GM10248 (cell line): ENCODE measurements around the gene DDX11.
"Not testable (repeated sequence)": the region's sequence is repeated elsewhere in the genome, so short reads cannot be mapped to it uniquely, and the experiment has no call there.

Source experiments
- CTCF ChIA-PET: fragments of 300-600 bp; sonication (Branson Sonifier 250); formaldehyde crosslinking; extraction: SDS; loops from one replicate; lab custom pipeline; 2021; ENCODE audit warnings: antibody characterized with exemption; lab: Yijun Ruan, JAX
- POLR2A ChIA-PET: fragments of 350-650 bp; sonication (Branson Sonifier 250); formaldehyde crosslinking; extraction: SDS; loops from one replicate; lab custom pipeline; 2020; ENCODE audit warnings: antibody characterized with exemption; lab: Yijun Ruan, JAX
- DNase-seq: peaks from one replicate; pipeline ENCODE4 v3.0.0; 2012; ENCODE audit errors: extremely low spot score
- CTCF ChIP-seq: IDR thresholded peaks from 2 replicates; pipeline ENCODE4 v1.5.1; 2012; ENCODE audit warnings: mild to moderate bottlenecking, low read depth; ENCODE audit errors: extremely low read depth, missing control alignments, control extremely low read depth

The DDX11 gene

GRCh38 chr12:31099434-31099833 lies 25.8 kb downstream of the DDX11 start:
- DNase-seq, POLR2A ChIA-PET, CTCF ChIA-PET: not testable (repeated sequence)

GRCh38 chr12:31100503-31101208 lies 27.0 kb downstream of the DDX11 start:
- POLR2A ChIA-PET, CTCF ChIA-PET, DNase-seq: not testable (repeated sequence)

GRCh38 chr12:31102125-31102524 lies 28.5 kb downstream of the DDX11 start:
- DNase-seq, CTCF ChIA-PET, POLR2A ChIA-PET: not testable (repeated sequence)

- POLR2A ChIA-PET, DNase-seq, CTCF ChIA-PET: not testable (repeated sequence)
These were observed 28.9 kb downstream of the DDX11 start for GRCh38 chr12:31102596-31102995.

GRCh38 chr12:31103561-31103975 lies 29.9 kb downstream of the DDX11 start:
- DNase-seq, CTCF ChIA-PET, POLR2A ChIA-PET: not testable (repeated sequence)

GRCh38 chr12:31104220-31104619 lies 30.6 kb downstream of the DDX11 start:
- CTCF ChIA-PET, POLR2A ChIA-PET, DNase-seq: not testable (repeated sequence)

- DNase-seq, CTCF ChIA-PET, POLR2A ChIA-PET: not testable (repeated sequence)
These were observed 31.1 kb downstream of the DDX11 start for GRCh38 chr12:31104773-31105172.

- DNase-seq: no peak
- ChIA-PET POLR2A (no interaction called here), CTCF (no interaction called here)
- no peak for TF ChIP-seq CTCF
These were observed 32.0 kb downstream of the DDX11 start for GRCh38 chr12:31105668-31106067.

- no peak for DNase-seq
- POLR2A ChIA-PET: no interaction called here
These were observed 32.6 kb downstream of the DDX11 start for GRCh38 chr12:31106101-31106803.

GRCh38 chr12:31109773-31110172 lies 36.1 kb downstream of the DDX11 start:
- CTCF ChIA-PET, DNase-seq, POLR2A ChIA-PET: not testable (repeated sequence)

More at GRCh38 chr12:31106101-31106803, 32.6 kb downstream of the DDX11 start:
- no peak for TF ChIP-seq CTCF
- CTCF ChIA-PET: no interaction called here

GRCh38 chr12:31110263-31110662 lies 36.6 kb downstream of the DDX11 start:
- DNase-seq, CTCF ChIA-PET, POLR2A ChIA-PET: not testable (repeated sequence)

- CTCF ChIA-PET: interaction anchor here (1.8 to 2.5 kb wide), 2 partner anchors 123 to 157 kb away, joined by 7 to 12 read pairs; no protein-coding TSS in a partner anchor
- DNase-seq, POLR2A ChIA-PET: not testable (repeated sequence)
These were observed 41.5 kb downstream of the DDX11 start for GRCh38 chr12:31115092-31115601.

- DNase-seq, POLR2A ChIA-PET: not testable (repeated sequence)
- CTCF ChIA-PET: interaction anchor here (0.9 to 2.5 kb wide), 4 partner anchors 121 to 155 kb away, joined by 3 to 12 read pairs (median 4); no protein-coding TSS in a partner anchor
These were observed 43.2 kb downstream of the DDX11 start for GRCh38 chr12:31116846-31117202.
